ENCODE measurements around the gene DNAJC27. TPM values are rescaled to one million over a fixed set of nuclear protein-coding genes. Genes with fewer than 3 reads are reported as not detected.
A peak's percentile ranks its signal among the peaks of the same experiment; 100 is the strongest.

The DNAJC27 gene
- polyA plus RNA-seq, 3 donors: 8.0 to 10.3 (median 9.4) TPM

- peak; percentile 38 for DNase-seq
Observed at GRCh38 chr2:24926602-24927252, 45.0 kb downstream of the DNAJC27 start.

- no peak for DNase-seq
Observed at GRCh38 chr2:24926220-24926601, 45.5 kb downstream of the DNAJC27 start.

- no peak for DNase-seq
Observed at GRCh38 chr2:24925815-24926214, 45.9 kb downstream of the DNAJC27 start.

- DNase-seq: no peak
Observed at GRCh38 chr2:24924732-24925131, 47.0 kb downstream of the DNAJC27 start.

- no peak for DNase-seq
Observed at GRCh38 chr2:24924266-24924665, 47.5 kb downstream of the DNAJC27 start.

GRCh38 chr2:24923106-24923505 lies 48.6 kb downstream of the DNAJC27 start:
- no peak for DNase-seq

- DNase-seq: no peak
Observed at GRCh38 chr2:24922556-24922955, 49.2 kb downstream of the DNAJC27 start.

- no peak for DNase-seq
Observed at GRCh38 chr2:24920809-24921441, 50.8 kb downstream of the DNAJC27 start.

GRCh38 chr2:24920098-24920808 lies 51.5 kb downstream of the DNAJC27 start, which contains the start of gene ADCY3:
Gene ADCY3 (minus strand): TSS chr2:24920237. CDS start chr2:24918987, 1,250 bp downstream.
- peak; percentile 39 for DNase-seq

- DNase-seq: peak; percentile 10
Observed at GRCh38 chr2:24919506-24920097, 52.2 kb downstream of the DNAJC27 start.

- no peak for DNase-seq
Observed at GRCh38 chr2:24919037-24919505, 52.7 kb downstream of the DNAJC27 start.

- DNase-seq: no peak
Observed at GRCh38 chr2:24918326-24919036, 53.3 kb downstream of the DNAJC27 start.

- no peak for DNase-seq
Observed at GRCh38 chr2:24917731-24918325, 53.9 kb downstream of the DNAJC27 start.

GRCh38 chr2:24917086-24917485 lies 54.7 kb downstream of the DNAJC27 start:
- no peak for DNase-seq

GRCh38 chr2:24915796-24916195 lies 56.0 kb downstream of the DNAJC27 start:
- no peak for DNase-seq

- DNase-seq: no peak
Observed at GRCh38 chr2:24915175-24915574, 56.6 kb downstream of the DNAJC27 start.

GRCh38 chr2:24914713-24915112 lies 57.0 kb downstream of the DNAJC27 start:
- DNase-seq: no peak

GRCh38 chr2:24913911-24914310 lies 57.8 kb downstream of the DNAJC27 start:
- no peak for DNase-seq

- no peak for DNase-seq
Observed at GRCh38 chr2:24912986-24913385, 58.8 kb downstream of the DNAJC27 start.

GRCh38 chr2:24912523-24912922 lies 59.2 kb downstream of the DNAJC27 start:
- no peak for DNase-seq

GRCh38 chr2:24910245-24910644 lies 61.5 kb downstream of the DNAJC27 start:
- no peak for DNase-seq
